HG03575 (cell line): ENCODE results near the gene PAFAH1B2.

Source experiments
- ATAC-seq: cut with Tn5 transposase; IDR thresholded peaks from one replicate; pipeline ENCODE4 v1.9.1; 2021; ENCODE audit not compliant: unreplicated experiment, insufficient number of reproducible peaks, low FRiP score; ENCODE audit errors: extremely low read depth

Gene PAFAH1B2

DNA sequence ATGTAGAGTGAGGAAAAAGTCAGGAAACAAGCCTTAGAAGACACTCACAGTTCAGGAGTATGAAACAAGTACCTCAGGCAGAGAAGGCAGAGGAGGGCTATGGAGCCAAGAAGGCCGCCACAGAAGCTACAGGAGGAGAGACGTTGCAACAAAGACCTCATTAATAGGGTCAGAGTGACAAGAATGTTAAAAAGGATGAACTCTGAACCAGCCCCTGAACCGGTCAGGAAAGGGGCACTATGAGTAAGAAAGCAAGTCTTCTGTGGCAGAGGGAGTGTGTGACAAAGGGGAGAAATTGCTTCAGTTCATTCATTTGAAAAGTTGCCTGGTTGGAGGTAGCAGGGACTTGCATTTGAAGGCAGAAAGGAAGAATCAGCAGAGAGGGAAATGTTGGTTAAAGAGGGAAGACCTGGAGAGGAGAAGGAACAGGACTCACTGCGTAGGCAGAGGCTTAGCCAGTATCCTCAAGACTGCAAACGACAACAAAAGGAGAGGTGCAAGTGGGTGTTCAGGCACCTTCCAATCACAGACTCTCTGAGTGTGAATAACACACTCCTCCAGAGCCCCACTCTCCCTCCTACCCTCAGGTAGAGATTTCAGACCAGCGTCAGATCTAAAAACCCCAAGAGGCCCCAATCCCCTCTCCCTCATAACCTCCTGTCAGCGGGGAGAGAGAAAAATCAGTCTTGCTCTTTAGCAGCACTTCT lies 70.5 kb downstream of the PAFAH1B2 start:
- no peak for ATAC-seq

DNA sequence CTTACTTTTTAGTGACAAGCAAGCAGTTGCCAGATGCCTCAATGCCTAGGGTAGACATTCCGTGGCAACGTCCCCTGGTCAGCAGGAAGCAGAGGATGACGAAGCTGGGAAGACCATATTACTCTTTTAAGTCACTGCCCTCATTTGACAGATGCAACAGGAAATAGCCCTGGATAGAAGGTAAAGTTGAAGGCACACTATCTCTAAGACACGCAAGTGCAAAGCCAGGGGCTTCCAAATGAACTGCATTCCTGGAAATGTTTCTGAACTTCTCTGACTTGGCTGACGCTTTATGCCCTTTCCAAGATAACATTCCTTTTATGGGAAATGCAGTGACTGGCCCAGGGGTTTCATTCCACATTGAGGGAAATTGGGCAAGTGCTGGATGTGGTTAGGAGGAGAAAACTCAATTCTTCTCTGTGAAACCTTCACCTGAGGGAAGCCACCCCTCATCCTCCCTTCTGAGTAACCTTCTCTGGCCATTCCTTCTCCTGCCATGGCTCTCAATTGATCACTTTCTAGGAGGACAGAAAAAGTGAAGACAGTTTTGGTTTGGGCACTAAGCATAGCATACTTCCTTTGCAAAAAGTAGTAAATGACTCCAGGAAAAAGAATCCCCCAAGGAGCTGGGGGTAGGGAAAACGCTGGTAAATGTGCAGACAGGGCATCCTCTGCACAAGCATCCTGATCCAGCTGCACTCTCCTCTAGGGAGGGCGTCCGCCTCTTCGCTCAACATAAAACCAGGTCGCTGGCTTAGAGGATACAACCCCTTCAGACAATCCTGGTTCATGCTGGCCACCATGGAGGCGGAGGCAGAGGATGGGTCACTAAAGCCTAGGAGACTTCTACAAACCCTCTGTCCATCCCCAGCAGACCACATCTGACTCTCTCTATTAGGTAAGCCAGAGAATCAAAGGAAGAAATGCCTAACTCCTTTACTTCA lies 73.3 kb downstream of the PAFAH1B2 start:
- ATAC-seq = no peak

DNA sequence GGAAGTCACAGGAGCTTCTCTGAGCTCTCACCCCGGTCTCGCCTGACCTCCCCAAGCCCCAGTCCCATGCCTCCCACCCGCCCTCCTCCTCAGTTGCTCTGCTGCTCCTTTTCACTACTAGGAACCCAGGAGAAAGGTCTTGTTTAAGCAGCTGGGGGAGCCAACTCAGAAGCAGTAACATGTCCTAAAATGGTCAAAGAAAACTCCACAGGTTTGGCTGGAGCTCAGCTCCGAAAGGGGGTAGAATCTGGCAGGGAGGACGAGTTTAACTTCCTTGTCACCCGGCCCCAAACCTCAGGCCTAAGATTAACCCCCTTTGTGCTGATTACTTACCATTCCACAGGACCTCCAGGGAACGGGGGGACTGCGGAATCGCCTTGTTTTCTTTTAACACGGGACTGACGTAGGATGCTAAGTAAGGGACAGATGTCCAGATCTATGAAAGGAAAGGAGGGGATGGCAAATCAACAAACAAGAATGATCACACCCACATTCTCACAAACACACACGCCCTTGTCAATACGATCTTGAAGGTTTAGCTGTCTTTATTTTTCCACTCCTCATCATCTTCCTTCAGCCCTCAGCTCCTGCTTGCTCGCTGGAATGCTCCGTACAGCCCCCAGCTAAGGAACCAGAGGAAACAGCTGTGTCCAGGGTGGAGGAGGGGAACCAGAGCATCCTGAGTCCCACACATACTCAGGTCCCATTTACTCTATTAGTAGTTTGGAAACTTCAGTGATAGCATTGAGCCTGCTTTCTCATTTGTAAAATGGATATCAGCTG lies 74.2 kb downstream of the PAFAH1B2 start:
- no peak for ATAC-seq

DNA sequence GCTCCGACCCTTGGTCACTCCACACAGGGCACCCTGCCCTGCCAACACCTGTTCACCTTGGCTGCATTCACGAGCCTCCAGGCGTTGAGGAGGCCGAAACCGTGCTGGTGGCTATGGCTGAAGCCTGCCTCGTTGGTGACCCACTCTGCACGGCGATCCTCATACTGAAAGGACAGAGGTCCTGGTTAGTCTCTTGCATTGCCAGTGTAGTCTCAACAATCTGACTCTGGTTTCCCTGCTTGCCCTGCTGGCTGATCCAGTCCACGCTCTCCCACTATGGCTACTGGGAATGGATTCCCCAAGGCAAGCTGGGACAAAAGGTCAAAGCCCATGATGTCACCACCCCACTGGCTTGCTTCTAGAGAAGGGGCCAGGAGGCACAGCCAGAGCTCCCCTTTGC lies 74.9 kb downstream of the PAFAH1B2 start:
- ATAC-seq = no peak

DNA sequence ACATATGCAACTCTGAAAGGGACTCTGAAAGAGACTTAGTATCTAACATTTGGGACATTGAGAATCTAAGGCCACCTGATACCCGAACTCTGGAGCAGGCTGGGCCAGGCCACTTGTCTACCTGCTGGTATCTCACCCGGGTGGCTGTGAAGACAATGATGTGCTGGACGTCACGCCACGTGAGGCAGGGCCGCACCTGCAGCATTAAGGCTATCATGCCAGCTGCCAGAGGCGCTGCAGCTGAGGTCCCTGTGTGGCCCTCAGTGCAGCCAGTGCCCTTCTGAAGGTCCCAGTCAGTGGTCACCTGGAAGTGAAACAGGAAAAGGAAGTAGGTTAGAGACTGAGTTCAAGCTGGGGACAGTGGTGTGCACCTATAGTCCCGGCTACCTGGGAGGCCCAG lies 75.4 kb downstream of the PAFAH1B2 start:
- ATAC-seq = no peak

DNA sequence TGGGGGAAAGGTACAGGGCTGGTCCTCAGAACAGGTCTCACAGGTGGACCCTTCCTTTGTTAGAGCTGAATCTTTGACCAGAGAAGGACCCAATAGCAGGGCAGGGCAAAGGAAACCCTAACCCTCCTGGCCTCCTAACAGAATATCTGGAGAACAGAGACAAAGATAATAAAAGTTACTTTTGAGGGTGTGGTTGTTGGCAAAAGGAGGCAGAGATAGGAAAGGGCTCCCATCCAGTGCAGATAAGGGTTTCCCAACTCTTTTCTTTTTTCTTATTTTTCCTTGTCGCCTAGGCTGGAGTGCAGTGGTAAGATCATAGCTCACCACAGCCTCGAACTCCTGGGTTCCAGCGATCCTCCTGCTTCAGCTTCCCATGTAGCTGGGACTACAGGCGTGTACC lies 75.9 kb downstream of the PAFAH1B2 start:
- no peak for ATAC-seq

DNA sequence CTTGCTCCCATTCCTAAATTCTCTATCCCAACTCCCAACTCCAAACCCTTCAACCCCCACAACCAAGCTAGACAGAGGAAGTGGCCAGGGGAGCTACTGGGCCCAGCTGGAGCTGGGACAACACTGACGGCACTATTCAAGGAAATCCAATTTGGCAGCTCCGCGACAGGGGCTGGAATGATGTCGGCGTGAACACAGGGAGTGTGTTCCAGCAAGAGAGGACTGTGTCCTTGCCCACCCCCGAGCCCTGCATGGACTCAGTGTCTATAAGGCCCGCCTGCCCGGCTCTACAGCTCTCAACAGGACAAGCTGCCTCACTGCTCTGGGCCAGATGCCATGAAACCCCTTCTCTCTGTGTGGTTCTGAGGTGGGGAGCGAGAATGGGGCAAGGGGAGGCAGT lies 76.5 kb downstream of the PAFAH1B2 start:
- no peak for ATAC-seq

DNA sequence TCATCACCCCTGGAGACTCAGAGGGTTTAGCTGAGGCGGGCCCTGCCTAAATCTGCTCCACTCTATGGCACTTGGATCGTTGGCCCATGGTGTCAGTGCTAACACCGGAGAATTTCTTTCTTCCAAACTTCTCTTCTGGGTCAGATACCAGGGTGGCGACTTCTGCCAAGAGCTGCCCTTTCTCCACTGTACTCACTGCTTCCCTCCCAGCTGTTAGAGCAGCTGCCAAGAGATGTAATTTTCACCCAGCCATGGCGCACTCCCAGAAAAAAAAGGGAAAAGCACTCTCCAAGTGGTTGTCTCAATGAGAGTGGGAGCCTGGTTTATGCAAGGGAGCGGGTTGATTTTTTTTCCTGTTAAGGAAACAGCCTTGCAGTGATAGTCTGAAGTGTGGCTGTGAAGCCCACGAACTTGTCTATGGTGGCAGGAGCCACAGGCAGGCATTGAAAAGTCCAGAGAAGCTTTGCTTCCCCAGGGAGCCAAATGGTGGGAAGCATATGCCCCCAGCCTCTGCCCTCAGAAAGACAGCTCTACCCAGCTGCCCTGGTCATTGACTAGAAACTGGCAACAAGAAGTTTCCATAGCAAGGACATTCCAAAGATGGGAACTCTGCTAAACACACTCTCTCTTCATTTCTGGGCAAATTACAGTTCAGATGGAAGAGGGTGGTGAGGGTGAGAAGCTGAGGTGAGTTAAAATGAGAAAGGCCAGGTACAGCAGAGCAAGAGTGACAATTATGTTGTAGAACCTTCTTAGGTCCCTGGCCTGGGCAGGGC lies 77.1 kb downstream of the PAFAH1B2 start:
- no peak for ATAC-seq

DNA sequence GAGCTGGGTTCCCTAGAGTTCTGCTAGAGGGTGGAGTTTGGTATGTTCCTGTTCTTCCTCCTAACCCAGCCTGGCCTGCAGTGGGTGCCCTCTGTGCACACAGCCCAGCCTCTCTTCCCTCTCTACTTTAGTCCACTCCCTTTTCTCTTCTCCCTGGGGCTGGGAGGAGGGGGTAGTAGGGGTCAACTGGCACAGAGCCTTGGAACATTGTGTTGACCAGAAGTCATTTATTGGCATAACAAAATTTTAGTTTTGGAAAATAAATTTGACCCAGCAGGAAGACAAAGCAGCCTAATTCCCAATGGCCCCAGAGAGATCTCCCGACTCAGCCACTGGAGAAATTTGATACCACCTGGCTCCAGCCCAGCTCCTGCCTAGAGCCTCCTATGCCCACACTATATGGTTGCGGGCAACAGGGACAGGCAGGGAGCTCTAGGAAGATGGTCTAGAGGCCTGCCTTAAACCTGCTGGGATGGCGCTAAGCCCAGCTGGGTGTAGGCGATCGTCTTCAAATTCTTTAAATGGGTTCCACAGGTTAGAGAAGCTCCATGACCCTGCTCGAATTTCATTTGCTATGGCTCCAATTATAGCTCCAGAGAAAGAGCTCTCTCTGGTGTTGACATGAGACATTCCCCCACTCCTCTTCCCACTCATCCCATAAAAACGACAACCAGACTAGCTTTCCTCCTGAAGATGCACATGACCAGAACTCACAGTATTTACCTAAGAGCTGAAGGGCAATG lies 77.9 kb downstream of the PAFAH1B2 start:
- no peak for ATAC-seq

DNA sequence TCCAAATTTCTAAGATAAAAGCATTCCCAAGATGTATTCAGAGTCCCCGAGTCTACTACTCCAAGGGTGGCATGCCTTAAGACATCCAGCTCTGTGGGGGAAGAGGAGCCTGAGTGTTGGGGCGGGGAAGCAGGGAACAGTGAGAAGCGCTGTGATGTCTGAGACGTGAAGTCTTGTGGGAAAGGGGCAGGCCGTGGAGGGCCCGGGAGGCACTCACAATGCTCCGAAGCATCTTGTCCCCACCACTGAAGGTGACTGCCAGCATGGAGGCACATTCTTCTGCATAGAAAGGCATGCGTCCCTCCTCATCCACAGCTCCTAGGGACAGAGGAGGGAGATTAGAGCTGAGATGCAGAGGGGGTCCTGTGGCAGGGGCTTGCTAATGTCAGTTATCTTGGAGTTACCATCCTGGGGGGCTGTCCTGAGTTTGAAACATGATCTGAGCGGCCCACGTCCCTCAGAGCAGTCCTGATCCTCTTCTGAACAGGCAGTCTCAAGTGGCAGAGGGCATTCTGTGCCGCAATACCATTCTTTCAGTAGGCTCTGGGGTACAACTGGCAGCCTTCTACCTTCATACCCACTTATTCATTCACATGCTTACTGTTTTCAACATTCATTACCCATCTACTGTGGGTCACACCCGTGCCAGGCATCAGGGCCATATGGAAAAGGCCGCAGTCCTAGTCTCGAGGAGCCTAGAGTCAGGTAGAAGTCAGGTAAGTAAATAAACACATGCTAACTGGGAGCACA lies 79.1 kb downstream of the PAFAH1B2 start:
- no peak for ATAC-seq

DNA sequence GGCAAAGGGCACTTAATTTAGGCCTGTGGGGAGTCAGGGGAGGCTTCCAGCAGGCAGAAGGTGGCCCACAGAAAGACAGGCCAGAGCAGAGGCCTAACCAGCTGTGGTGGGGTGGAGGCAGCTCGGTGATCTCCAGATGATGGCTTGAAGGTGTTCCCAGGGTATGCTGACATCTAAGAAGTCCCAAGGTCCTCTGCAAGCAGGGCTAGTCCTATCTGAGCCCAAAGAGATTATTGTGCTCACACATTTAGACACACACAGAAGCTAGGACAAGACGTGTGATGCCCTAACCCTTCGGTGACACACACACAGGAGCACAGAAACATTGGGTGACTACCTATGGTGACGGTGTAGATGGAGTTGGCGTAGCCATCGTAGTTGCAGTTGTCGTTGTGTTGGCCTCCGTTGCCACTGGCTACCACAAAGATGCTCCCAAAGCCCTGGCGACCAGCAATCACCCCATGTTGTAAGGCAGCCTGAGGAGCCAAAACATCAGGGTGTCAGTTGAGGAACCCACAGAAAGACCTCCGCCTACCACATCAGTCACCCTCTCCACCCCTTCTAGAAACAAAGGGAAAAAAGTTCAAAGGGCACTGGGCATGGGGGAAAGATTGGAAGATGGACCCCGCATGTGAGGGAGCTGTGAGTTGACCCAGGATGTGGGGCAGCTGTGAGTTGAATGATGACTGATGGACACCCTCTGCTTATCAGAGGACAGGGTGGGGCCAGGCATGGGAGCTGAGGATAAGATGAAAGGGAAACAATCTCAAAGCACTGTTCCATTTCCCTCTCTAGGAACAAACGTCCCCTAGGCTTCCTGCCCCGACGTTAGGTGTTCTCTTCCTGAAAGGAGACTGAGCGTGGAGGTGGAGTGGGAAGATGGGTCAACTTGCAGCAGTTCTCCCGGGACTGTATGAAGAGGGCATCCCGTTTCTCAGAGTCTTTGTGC lies 79.9 kb downstream of the PAFAH1B2 start:
- ATAC-seq = no peak

DNA sequence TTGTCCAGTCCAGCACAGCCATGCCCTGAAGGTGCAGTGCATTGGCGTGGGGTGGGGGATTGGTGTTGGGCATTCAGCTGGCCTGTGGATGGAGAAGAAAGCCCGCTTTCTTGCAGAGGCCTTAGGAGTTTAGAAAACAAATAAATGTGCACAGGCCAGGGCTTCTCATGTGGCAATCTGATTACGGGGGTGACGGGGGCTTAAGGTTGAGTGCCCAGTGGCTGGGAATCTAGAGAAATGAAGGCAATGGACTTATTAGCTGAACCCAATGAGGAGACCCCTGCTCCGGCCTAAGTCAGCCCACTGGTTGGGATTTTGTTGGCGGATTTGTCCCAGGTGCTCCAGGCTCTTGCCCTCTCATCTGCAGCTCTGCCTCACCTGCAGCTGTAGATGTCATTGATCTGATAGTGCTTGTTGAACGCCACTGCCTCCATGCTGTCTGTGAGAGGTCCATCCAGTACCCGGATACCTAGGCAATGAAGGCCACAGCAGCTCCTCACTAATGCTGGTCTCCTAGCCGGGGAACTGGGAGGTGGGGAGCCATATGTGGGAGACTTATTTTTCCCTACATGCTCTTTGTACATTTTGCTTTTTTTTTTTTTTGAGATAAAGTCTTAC lies 81.6 kb downstream of the PAFAH1B2 start:
- ATAC-seq = no peak
